ENCODE measurements around the gene KIAA1671. TPM values are rescaled to one million over a fixed set of nuclear protein-coding genes. Genes with fewer than 3 reads are reported as not detected.

Gene KIAA1671
- total RNA-seq, 2 experiments from 2014 or later = 35.0 to 35.5 TPM

DNA sequence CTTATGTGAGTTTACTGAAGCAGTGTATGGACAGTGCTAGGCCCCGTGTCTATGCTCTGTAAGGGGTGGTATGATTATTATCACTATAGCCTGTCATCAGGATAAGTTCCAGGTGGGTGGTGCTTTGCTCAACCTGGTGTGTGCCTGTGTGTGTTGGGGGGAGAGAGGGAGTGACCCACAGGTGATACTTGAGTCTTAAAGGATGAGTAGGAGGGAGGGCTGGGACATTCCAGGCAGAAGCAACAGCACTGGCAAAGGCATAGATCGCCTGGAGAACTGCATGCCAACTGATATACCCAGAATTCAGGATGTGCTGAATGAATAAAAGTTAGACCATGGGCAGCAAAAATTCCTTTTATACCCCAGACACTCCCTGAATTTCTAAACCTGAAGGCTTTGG lies 4.5 kb downstream of the KIAA1671 start:
- POLR2A ChIA-PET = no interaction called here
- no peak overlapping the region for H3K27ac Mint-ChIP-seq
- H3K36me3 Mint-ChIP-seq (ENCODE audit: low read depth) = peaks cover 17% of the 10 kb centered on the region
- DNase-seq = no peak
- CTCF ChIA-PET = no interaction called here
- H3K4me3 Mint-ChIP-seq = no peak overlapping the region
- no peaks in the 10 kb centered on the region for H3K9me3 Mint-ChIP-seq
- H3K4me1 Mint-ChIP-seq = peaks cover 38% of the 10 kb centered on the region
- peaks cover 30% of the 10 kb centered on the region for H3K27me3 Mint-ChIP-seq

DNA sequence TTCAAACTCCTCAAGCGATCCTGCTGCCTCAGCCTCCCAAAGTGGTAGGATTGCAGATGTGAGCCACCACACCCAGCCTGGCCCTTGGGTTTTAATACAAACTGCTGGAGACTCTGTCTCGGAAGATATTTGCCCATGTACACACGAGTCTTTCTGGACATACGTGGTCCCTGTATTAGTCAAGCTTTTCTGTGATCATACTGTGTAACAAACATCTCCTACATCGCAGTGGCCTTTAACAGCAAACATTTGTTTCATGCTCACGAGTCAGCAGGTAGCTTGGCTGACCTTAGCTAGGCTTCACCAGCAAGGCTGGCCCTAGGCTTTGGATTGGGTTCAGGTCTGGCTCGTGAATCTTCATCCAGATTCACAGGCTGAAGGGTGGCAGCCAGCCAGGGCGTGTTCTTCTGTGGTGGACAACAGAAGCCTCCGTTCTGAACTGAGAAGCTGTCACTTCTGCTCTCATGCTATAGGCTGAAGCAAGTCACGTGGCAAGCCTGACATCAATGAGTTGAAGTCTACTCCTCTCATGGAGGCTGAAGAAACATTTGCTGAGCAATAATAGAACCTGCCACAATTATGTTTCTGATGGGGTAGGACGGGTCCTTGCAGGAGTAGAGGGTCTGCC lies 8.8 kb downstream of the KIAA1671 start:
- POLR2A ChIA-PET = interaction anchor here (1.5 kb wide), 1 partner anchor 9 kb away, joined by 4 read pairs; no protein-coding TSS in a partner anchor
- Mint-ChIP-seq H3K9me3 (no peaks in the 10 kb centered on the region), H3K4me3 (no peak overlapping the region), H3K36me3 (ENCODE audit: low read depth) (peaks cover 10% of the 10 kb centered on the region), H3K27ac (no peak overlapping the region), H3K4me1 (peaks cover 16% of the 10 kb centered on the region), H3K27me3 (peaks cover 4% of the 10 kb centered on the region)
- CTCF ChIA-PET = interaction anchor here (0.7 to 1.6 kb wide), 2 partner anchors 23 to 95 kb away, joined by 3 read pairs; no protein-coding TSS in a partner anchor
- DNase-seq = no peak

DNA sequence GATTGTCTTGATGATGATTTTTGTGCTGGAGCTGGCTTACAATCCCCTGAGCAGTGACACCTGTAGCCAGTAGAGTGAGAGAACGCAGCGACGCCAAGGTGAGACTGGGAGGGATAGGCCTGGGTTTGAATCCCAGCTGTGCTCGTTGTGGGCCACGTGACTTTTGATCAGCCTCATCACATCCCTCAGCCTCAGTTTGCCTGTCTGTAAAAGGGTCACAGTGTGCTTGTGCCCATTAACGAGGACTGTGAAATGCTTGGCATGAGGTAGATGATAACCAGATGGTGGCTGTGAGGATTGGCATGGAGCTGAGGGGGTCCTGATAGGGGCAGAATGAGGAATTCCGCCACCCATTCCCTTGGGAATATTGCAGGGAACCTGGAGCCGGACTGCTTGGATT lies 9.6 kb downstream of the KIAA1671 start:
- Mint-ChIP-seq H3K4me3 (no peak overlapping the region), H3K9me3 (no peaks in the 10 kb centered on the region), H3K27me3 (peaks cover under 1% of the 10 kb centered on the region), H3K4me1 (peaks cover 13% of the 10 kb centered on the region), H3K27ac (no peak overlapping the region), H3K36me3 (ENCODE audit: low read depth) (peaks cover 10% of the 10 kb centered on the region)
- ChIA-PET POLR2A (interaction anchor here (1.0 to 1.1 kb wide), 2 partner anchors 20 to 94 kb away, joined by 3 read pairs; no protein-coding TSS in a partner anchor), CTCF (interaction anchor here (1.2 kb wide), 1 partner anchor 86 kb away, joined by 3 read pairs; no protein-coding TSS in a partner anchor)
- DNase-seq = no peak

DNA sequence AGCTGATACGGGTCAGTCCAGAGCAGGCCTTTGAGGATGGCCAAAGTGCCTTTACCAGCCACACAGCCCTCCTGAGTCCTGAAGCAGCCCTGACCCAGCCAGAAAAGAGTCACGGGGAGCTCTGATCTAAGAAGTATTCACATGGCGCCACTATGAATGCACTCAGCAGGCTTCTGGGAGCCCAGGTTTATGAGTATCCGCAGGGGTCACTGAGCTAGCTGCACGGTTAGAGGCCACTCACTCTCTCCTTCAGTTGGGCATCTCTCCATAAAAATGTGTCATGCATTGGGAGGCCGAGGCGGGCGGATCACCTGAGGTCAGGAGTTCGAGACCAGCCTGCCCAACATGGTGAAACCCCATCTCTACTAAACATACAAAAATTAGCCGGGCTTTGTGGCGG lies 10.3 kb downstream of the KIAA1671 start:
- POLR2A ChIA-PET = interaction anchor here (1.0 to 1.5 kb wide), 4 partner anchors 9 to 93 kb away, joined by 3 read pairs; no protein-coding TSS in a partner anchor
- Mint-ChIP-seq H3K27me3 (no peaks in the 10 kb centered on the region), H3K27ac (no peak overlapping the region), H3K9me3 (no peaks in the 10 kb centered on the region), H3K4me3 (no peak overlapping the region), H3K4me1 (peaks cover 13% of the 10 kb centered on the region), H3K36me3 (ENCODE audit: low read depth) (peaks cover 10% of the 10 kb centered on the region)
- DNase-seq = no peak
- CTCF ChIA-PET = interaction anchor here (1.2 kb wide), 1 partner anchor 85 kb away, joined by 3 read pairs; no protein-coding TSS in a partner anchor

DNA sequence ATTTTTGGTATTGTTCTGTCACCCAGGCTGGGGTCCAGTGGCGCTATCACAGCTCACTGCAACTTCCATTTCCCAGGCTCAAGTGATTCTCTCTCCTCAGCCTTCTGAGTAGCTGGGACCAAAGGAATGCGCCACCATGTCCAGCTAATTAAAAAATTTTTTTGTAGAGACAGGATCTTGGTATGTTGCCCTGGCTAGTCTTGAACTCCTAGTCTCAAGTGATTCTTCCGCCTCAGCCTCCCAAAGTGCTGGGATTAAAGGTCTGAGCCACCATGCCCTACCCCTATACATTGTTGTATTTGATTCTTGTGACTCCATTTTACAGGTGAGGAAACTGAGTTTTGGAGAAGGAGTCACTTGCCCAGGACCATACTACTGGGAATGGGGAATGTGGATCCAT lies 11.9 kb downstream of the KIAA1671 start:
- peaks cover 16% of the 10 kb centered on the region for H3K36me3 Mint-ChIP-seq (ENCODE audit: low read depth)
- H3K4me3 Mint-ChIP-seq = no peak overlapping the region
- H3K27ac Mint-ChIP-seq = no peak overlapping the region
- no peak for DNase-seq
- ChIA-PET CTCF (interaction anchor here (0.8 kb wide), 1 partner anchor 116 kb away, joined by 3 read pairs; no protein-coding TSS in a partner anchor), POLR2A (interaction anchor here (0.7 to 1.5 kb wide), 2 partner anchors 10 to 85 kb away, joined by 3 read pairs; no protein-coding TSS in a partner anchor)
- peaks cover 13% of the 10 kb centered on the region for H3K4me1 Mint-ChIP-seq
- H3K9me3 Mint-ChIP-seq = no peaks in the 10 kb centered on the region
- no peaks in the 10 kb centered on the region for H3K27me3 Mint-ChIP-seq

DNA sequence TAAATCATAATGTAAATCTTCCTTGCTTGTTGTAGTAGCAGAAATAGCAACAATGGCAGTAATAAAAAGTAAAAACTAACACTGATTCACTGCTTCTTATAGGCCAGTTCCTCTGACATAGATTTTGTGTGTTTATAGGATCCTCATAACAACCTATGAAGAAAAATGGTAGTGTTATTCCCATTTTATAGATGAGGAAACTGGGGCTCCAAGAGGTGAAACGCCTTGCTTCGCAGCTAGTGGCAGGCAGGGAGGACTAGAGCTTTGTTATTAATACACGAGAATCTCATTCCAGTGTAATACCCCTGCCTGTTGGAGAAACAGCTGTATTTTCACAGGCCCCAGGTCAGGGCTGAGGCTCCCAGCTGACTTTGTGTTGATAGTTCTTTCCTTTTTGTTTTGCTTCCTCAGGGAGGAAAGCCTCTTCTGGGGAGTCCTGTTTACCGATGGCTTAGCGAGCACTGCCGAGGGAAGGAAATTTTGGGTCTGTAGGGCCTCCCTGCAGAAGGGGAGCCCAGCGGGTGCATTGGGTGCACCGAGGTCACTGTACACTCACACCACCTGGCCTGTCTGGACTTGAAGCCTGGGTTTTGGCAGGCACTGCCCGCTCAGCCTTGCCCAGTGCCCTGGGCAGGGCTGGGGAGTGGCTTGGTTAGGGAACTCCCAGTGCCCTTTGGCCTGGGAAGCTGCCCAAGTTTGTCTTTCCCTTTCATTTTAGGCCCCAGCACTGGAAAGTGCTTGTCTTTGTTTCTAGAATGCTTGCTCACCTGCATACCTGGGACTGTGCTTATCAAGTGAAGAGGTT lies 13.5 kb downstream of the KIAA1671 start:
- Mint-ChIP-seq H3K27ac (no peak overlapping the region), H3K9me3 (no peaks in the 10 kb centered on the region), H3K4me1 (peaks cover 9% of the 10 kb centered on the region), H3K4me3 (no peak overlapping the region), H3K27me3 (no peaks in the 10 kb centered on the region), H3K36me3 (ENCODE audit: low read depth) (peaks cover 16% of the 10 kb centered on the region)
- CTCF ChIA-PET = interaction anchor here (0.8 to 0.9 kb wide), 2 partner anchors 12 to 19 kb away, joined by 3 read pairs; no protein-coding TSS in a partner anchor
- DNase-seq = no peak
- POLR2A ChIA-PET = no interaction called here

DNA sequence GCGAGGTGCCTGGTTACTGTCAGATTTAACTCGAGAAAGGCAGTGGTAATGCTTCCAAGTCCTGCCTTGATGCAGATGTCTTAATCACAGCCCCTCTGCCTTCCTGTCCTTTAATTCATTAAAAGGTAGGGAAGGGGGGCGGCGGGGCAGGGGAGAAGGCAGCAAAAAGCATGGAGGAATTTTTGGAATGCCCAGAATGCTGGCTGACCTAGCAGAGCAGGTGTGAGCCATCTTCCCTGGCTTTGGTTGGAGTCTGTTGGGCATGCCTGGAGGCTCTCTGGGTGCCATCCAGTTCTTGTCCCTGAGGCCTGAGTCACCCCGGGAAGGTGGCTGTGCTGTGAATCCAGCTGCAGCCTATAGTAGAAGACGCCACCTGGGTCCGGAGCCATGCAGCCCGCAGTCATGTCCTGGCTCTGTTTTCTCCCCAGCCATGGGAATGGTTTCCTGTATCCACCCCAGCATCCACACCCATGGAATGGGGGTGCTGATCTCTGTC lies 15.6 kb downstream of the KIAA1671 start:
- Mint-ChIP-seq H3K4me3 (no peak overlapping the region), H3K36me3 (ENCODE audit: low read depth) (peaks cover 11% of the 10 kb centered on the region), H3K9me3 (no peaks in the 10 kb centered on the region), H3K27ac (no peak overlapping the region), H3K4me1 (peaks cover 7% of the 10 kb centered on the region), H3K27me3 (peaks cover 13% of the 10 kb centered on the region)
- ChIA-PET POLR2A (interaction anchor here (1.5 kb wide), 1 partner anchor 22 kb away, joined by 3 read pairs; no protein-coding TSS in a partner anchor), CTCF (no interaction called here)
- no peak for DNase-seq

DNA sequence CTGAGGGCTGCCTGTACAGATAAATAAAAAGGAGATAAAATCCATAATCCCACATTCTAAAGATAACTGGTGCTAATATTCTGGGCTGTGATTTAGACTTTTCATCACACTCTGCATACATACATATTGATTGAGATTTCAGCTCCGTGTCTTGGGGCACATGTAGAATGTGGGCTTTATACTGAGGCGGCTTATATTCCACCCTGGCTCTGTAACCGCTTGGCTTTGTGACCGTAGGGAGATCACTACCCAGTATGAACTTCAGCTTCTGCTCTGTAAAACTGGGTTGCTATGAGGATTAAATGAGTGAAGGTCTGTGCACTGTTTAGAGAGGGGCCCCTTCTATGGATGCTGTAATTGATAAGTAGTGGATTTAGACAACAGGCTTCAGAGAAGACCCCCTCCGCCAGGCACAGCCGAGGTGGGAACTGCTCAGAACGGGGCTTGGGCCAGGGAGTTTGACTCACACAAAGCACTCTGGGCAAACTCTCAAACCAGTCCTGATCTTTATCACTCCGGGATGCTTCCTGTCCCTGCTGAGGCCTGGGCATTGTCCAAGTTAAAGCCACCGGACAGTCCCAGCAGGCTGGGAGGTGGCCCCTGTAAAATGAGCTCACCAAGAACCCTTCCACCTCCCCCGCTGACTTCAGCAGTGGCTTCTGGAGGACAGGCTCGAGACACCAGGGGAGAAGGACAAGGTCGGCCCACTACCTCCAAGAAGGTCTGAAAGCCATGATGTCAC lies 17.2 kb downstream of the KIAA1671 start:
- H3K27me3 Mint-ChIP-seq = peaks cover 13% of the 10 kb centered on the region
- peaks cover 9% of the 10 kb centered on the region for H3K36me3 Mint-ChIP-seq (ENCODE audit: low read depth)
- no peaks in the 10 kb centered on the region for H3K9me3 Mint-ChIP-seq
- H3K4me3 Mint-ChIP-seq = no peak overlapping the region
- no peak for DNase-seq
- H3K27ac Mint-ChIP-seq = no peak overlapping the region
- ChIA-PET POLR2A (interaction anchor here (1.2 to 1.5 kb wide), 2 partner anchors 9 to 20 kb away, joined by 3 to 4 read pairs; no protein-coding TSS in a partner anchor), CTCF (interaction anchor here (0.6 to 0.7 kb wide), 2 partner anchors 9 to 78 kb away, joined by 3 read pairs; no protein-coding TSS in a partner anchor)
- H3K4me1 Mint-ChIP-seq = peaks cover 9% of the 10 kb centered on the region

DNA sequence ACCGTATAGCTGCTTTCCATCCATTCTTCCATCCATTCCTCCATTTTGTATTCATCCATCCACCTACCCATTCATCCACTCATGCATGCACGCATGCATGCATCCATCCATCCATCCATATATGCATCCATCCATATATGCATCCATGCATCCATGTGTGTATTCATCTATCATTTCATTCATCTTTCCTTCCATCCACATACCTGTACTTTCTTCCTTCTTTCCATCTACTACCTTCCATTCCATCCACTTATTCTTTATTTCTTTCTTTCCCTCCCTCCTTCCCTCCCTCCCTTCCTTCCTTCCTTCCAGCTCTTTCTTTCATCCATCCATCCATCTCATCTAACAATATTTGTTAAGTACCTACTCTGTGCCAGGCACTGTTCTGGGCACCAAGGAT lies 19.9 kb downstream of the KIAA1671 start:
- Mint-ChIP-seq H3K27me3 (peaks cover 15% of the 10 kb centered on the region), H3K9me3 (no peaks in the 10 kb centered on the region), H3K4me3 (no peak overlapping the region), H3K36me3 (ENCODE audit: low read depth) (peaks cover 6% of the 10 kb centered on the region), H3K27ac (no peak overlapping the region), H3K4me1 (peaks cover 12% of the 10 kb centered on the region)
- no peak for DNase-seq
- ChIA-PET CTCF (interaction anchor here (0.9 kb wide), 1 partner anchor 77 kb away, joined by 3 read pairs; no protein-coding TSS in a partner anchor), POLR2A (no interaction called here)

DNA sequence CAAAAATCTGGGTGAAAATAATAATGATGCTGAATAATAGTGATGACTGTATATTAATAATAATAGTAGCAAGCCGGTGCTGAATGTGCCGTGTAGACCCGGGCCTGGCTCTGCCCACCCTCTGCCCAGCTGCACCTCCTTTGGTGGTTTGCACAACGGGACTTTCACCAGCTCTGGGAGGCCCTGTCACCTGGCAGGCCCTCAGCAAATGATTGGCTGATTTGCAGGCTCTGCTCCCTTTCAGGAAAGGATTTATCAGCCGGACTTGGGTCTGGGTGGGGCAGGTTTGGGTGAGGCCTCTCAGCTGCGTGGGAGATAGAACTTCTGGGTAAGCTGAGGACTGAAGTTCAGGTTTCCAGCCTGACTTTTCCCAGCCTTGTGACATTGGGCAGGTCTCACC lies 21.4 kb downstream of the KIAA1671 start:
- H3K36me3 Mint-ChIP-seq (ENCODE audit: low read depth) = peaks cover 4% of the 10 kb centered on the region
- H3K4me1 Mint-ChIP-seq = peaks cover 20% of the 10 kb centered on the region
- DNase-seq = no peak
- peaks cover 15% of the 10 kb centered on the region for H3K27me3 Mint-ChIP-seq
- H3K4me3 Mint-ChIP-seq = no peak overlapping the region
- POLR2A ChIA-PET = interaction anchor here (0.9 to 2.1 kb wide), 3 partner anchors 9 to 94 kb away, joined by 3 to 6 read pairs (median 3); no protein-coding TSS in a partner anchor
- no peaks in the 10 kb centered on the region for H3K9me3 Mint-ChIP-seq
- no peak overlapping the region for H3K27ac Mint-ChIP-seq
- CTCF ChIA-PET = interaction anchor here (1.2 kb wide), 1 partner anchor 9 kb away, joined by 4 read pairs; no protein-coding TSS in a partner anchor

DNA sequence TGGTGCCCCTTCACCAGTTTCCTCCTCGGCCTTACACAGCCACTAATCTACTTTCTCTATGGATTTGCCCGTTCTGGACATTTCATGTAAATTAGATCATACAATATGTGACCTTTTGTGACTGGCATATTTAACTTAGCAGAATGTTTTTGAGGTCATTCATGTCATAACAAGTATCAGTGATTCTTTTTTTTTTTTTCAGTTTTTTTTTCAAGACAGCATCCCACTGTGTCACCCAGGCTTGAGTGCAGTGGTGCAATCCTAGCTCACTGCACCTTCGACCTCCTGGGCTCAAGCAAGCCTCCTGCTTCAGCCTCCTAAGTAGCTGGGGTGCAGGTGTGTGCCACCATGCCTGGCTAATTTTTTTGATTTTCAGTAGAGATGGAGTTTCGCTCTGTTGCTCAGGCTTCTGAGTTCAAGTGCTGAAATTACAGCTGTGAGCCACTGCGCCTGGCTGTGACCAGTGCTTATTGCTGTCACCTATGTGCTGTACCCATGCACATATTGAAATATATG lies 22.7 kb downstream of the KIAA1671 start:
- Mint-ChIP-seq H3K9me3 (no peaks in the 10 kb centered on the region), H3K36me3 (ENCODE audit: low read depth) (peaks cover 4% of the 10 kb centered on the region), H3K27ac (no peak overlapping the region), H3K27me3 (peaks cover 17% of the 10 kb centered on the region), H3K4me1 (peaks cover 23% of the 10 kb centered on the region), H3K4me3 (no peak overlapping the region)
- ChIA-PET POLR2A (interaction anchor here (1.1 kb wide), 1 partner anchor 14 kb away, joined by 3 read pairs; no protein-coding TSS in a partner anchor), CTCF (no interaction called here)
- no peak for DNase-seq

DNA sequence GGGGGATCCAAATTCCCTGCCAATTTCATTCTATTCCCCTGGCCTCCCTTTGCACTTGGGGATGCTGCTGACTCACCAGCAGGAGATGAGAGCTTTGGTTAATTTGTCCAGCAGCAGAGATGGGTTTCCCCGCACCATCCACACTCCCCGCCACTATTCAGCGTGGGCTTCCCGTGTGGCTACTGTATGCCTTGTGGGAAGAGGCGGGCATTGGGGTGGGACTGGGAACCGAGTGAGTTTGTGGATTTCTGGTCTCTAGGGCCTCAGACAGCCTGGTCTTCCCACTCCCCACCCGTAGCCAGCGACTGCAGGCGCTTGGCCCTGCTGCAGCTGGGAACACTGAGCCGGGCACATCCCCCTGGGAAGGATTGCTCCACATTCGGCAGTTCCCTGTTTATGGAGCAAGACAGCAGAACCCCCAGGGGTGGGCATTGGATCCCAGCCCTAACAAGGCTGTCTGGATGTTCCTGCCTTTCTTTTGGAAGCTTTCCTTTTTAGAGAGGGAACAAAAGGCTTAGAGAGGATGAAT lies 23.4 kb downstream of the KIAA1671 start:
- Mint-ChIP-seq H3K27me3 (peaks cover 17% of the 10 kb centered on the region), H3K9me3 (no peaks in the 10 kb centered on the region), H3K4me1 (peaks cover 23% of the 10 kb centered on the region), H3K27ac (no peak overlapping the region), H3K36me3 (ENCODE audit: low read depth) (peaks cover 4% of the 10 kb centered on the region), H3K4me3 (no peak overlapping the region)
- ChIA-PET POLR2A (interaction anchor here (1.1 kb wide), 1 partner anchor 13 kb away, joined by 3 read pairs; no protein-coding TSS in a partner anchor), CTCF (interaction anchor here (1.2 kb wide), 1 partner anchor 73 kb away, joined by 4 read pairs; no protein-coding TSS in a partner anchor)
- no peak for DNase-seq
